GM12873 (cell line): ENCODE results near the gene CDON.

ENCODE experiments used
- CTCF ChIP-seq: IDR thresholded peaks from 2 replicates; pipeline ENCODE4 v1.5.1; 2012; ENCODE audit warnings: low read depth, mild to moderate bottlenecking, moderate library complexity, low read length, control low read depth; ENCODE audit not compliant: insufficient read depth; ENCODE audit errors: missing control alignments

CDON gene

GRCh38 chr11:126002181-126002580 lies 60.5 kb downstream of the CDON start:
- no peak for TF ChIP-seq CTCF

- no peak for TF ChIP-seq CTCF
Observed at GRCh38 chr11:125999234-125999880, 63.3 kb downstream of the CDON start.

- TF ChIP-seq CTCF: no peak
Observed at GRCh38 chr11:125998267-125998666, 64.4 kb downstream of the CDON start.

- no peak for TF ChIP-seq CTCF
Observed at GRCh38 chr11:125995313-125995712, 67.4 kb downstream of the CDON start.

GRCh38 chr11:125994509-125994908 lies 68.2 kb downstream of the CDON start:
- no peak for TF ChIP-seq CTCF

- TF ChIP-seq CTCF: no peak
Observed at GRCh38 chr11:125992893-125993292, 69.8 kb downstream of the CDON start.

- TF ChIP-seq CTCF: no peak
Observed at GRCh38 chr11:125990244-125990643, 72.4 kb downstream of the CDON start.
